ENCODE results near the gene NCBP1.

Gene NCBP1

DNA sequence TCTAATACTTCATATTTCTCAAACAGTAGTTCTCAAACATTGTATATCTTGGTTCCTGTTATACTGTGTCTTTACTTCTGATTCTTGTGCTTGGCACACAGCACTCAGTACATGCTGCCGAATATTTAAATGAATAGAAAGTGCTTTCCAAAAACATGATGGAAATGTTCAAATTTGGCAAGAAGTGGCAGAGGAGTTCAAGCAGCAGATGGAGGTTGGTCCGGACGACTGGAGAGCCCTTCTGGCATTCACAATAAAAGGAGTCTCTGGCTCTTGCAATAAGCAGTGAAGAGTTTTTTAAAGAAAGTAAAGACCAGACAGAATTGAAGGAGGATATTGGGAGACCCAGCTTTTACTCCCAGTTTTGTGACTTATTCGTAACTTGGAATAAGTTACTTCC lies 36.7 kb upstream of the NCBP1 start:
- TF ChIP-seq, protein P1, sequence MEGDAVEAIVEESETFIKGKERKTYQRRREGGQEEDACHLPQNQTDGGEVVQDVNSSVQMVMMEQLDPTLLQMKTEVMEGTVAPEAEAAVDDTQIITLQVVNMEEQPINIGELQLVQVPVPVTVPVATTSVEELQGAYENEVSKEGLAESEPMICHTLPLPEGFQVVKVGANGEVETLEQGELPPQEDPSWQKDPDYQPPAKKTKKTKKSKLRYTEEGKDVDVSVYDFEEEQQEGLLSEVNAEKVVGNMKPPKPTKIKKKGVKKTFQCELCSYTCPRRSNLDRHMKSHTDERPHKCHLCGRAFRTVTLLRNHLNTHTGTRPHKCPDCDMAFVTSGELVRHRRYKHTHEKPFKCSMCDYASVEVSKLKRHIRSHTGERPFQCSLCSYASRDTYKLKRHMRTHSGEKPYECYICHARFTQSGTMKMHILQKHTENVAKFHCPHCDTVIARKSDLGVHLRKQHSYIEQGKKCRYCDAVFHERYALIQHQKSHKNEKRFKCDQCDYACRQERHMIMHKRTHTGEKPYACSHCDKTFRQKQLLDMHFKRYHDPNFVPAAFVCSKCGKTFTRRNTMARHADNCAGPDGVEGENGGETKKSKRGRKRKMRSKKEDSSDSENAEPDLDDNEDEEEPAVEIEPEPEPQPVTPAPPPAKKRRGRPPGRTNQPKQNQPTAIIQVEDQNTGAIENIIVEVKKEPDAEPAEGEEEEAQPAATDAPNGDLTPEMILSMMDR (IDR thresholded peaks at IDR 0.05; ENCODE audit: extremely low read depth, insufficient read depth, missing control alignments) = no peak
- no peak for DNase-seq (ENCODE audit: low spot score)
- in situ Hi-C loops (cut with MboI; ENCODE audit: low pct_unique_long_range_greater_than_20kb, low sequenced_read_pairs, unreplicated experiment) = no loop called here

DNA sequence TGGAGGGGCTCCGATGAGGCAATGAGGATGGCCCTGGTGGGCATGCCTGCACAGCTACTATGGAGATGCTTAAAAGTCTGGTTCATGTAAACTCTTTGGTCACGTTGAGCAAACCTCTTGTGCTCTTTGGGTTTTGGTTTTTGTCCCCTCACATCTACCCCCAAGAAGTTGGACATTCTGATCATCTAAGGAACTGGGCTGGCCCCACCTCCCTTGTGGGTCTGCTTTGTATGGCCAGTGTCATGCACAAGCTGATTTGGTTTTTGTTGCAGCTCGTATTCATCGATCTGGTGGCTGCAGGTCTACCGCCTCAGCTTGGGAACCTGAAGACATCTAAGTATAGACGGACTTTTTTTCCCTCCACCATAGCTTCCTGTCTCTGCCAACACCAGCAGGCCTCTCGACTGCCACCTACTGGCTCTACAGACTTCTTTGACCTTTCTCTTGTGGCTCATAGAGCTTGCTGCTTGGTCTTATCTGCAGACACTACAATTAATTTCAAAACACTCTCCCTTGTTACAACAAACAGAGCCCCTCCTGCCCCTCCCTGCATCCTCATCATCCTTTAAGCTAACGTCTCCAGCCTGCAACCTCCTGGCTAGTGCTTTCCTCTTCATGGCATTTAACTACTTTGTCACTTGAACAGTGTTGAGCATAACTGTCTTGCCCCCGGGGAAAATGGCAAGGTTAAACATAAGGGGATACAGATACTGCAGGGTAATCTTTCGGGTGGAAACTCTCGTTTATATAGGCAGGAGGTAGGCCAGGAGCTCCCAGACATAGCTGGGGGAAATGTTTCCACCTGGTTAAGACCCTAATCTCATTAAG lies 34.9 kb upstream of the NCBP1 start:
- TF ChIP-seq, protein P1 (IDR thresholded peaks at IDR 0.05; ENCODE audit: extremely low read depth, insufficient read depth, missing control alignments) = peak; percentile 87
- in situ Hi-C loops (cut with MboI; ENCODE audit: low pct_unique_long_range_greater_than_20kb, low sequenced_read_pairs, unreplicated experiment) = no loop called here
- peak; percentile 77 for DNase-seq (ENCODE audit: low spot score)

- no peak for DNase-seq (ENCODE audit: low spot score)
- TF ChIP-seq, protein P1 (IDR thresholded peaks at IDR 0.05; ENCODE audit: extremely low read depth, insufficient read depth, missing control alignments) = no peak
- in situ Hi-C loops (cut with MboI; ENCODE audit: low pct_unique_long_range_greater_than_20kb, low sequenced_read_pairs, unreplicated experiment) = no loop called here
Measured at GRCh38 chr9:97599314-97599846, 34.2 kb upstream of the NCBP1 start.

GRCh38 chr9:97600531-97601227 lies 32.9 kb upstream of the NCBP1 start:
- in situ Hi-C loops (cut with MboI; ENCODE audit: low pct_unique_long_range_greater_than_20kb, low sequenced_read_pairs, unreplicated experiment) = loop anchor here (25.0 kb wide), 1 partner anchor 738 kb away; the partner anchor contains the start of gene ZNF782
- DNase-seq (ENCODE audit: low spot score) = no peak
- TF ChIP-seq, protein P1 (IDR thresholded peaks at IDR 0.05; ENCODE audit: extremely low read depth, insufficient read depth, missing control alignments) = no peak

GRCh38 chr9:97601228-97601898 lies 32.3 kb upstream of the NCBP1 start:
- TF ChIP-seq, protein P1 (IDR thresholded peaks at IDR 0.05; ENCODE audit: extremely low read depth, insufficient read depth, missing control alignments) = no peak
- no peak for DNase-seq (ENCODE audit: low spot score)
- in situ Hi-C loops (cut with MboI; ENCODE audit: low pct_unique_long_range_greater_than_20kb, low sequenced_read_pairs, unreplicated experiment) = loop anchor here (25.0 kb wide), 1 partner anchor 739 kb away; the partner anchor contains the start of gene ZNF782

DNA sequence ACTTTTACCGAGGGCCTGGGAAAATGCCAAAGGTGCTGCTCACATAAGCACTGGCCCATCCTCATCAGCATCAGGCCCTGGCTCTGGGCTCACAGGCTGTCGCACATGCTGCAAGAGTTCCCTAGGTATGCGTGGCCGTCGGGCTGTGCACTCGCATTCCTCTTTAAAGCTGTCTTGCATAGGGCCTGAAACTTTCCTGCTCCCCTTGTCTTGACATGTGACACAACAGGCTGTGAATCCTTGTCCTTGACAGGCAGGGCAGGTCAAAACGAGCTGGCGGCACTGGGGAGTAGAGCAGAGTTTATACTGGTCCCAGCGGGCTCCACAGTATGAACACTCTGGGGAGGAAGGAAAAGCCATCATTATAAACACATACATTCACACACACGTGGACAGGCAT lies 31.2 kb upstream of the NCBP1 start:
- in situ Hi-C loops (cut with MboI; ENCODE audit: low pct_unique_long_range_greater_than_20kb, low sequenced_read_pairs, unreplicated experiment) = loop anchor here (25.0 kb wide), 1 partner anchor 740 kb away; the partner anchor contains the start of gene ZNF782
- DNase-seq (ENCODE audit: low spot score) = no peak
- TF ChIP-seq, protein P1 (IDR thresholded peaks at IDR 0.05; ENCODE audit: extremely low read depth, insufficient read depth, missing control alignments) = no peak
